K562 (cell line): ENCODE results near the gene SMCO4. TPM values are rescaled to one million over a fixed set of nuclear protein-coding genes. Genes with fewer than 3 reads are reported as not detected.
A peak's percentile ranks its signal among the peaks of the same experiment; 100 is the strongest.

Experiments used
- ATAC-seq: fragments of 200-7000 bp; cut with Tn5 transposase; 3 replicates; pipeline ENCODE4 v1.9.1; 2020; ENCODE audit warnings: moderate library complexity
- BruUV-seq: library from RNA; stranded (reverse); fragments of 400-500 nt; replicated peaks from 2 replicates; lab custom pipeline; 2021; lab: Mats Ljungman, UMichigan
- CTCF ChIA-PET: fragments of 300-600 bp; formaldehyde crosslinking; extraction: SDS; loops from one replicate; lab custom pipeline; 2021; ENCODE audit warnings: low intra/inter-chr PET ratio; lab: Yijun Ruan, JAX
- POLR2A ChIA-PET: fragments of 300-600, 350-650 bp; sonication (Branson Sonifier 250); formaldehyde crosslinking; extraction: SDS; loops from one replicate; lab custom pipeline; 2021; ENCODE audit warnings: antibody characterized with exemption, inconsistent platforms; lab: Yijun Ruan, JAX
- DNase-seq, 4 experiments: peaks; one replicate each; pipeline versions ENCODE4 v3.0.0 to v3.0.0-alpha.2; 2011 to 2018; ENCODE audit warnings: low spot score in 3 of 4, mixed read lengths in 3 of 4; ENCODE audit errors: extremely low read depth in 1 of 4
- FAIRE-seq: peaks from 2 replicates; lab custom pipeline; 2011; peaks lifted over from hg19 to GRCh38; lab: Jason Lieb, UNC
- H2AFZ ChIP-seq: 2 replicates; pipeline ENCODE4 v1.6.0; 2011; ENCODE audit warnings: low read depth, low read length, control low read depth, inconsistent platforms
- H3K27ac ChIP-seq: fragments of 200-600 bp; 3 replicates; pipeline ENCODE4 v1.8.0; 2011; ENCODE audit warnings: low read depth, mild to moderate bottlenecking, control low read depth, inconsistent platforms, low read length, moderate library complexity, mixed read lengths; ENCODE audit errors: extremely low read depth
- H3K27me3 ChIP-seq, 2 experiments: fragments of 300-600 bp in 1 of 2; 2 replicates in 1 of 2; 3 replicates in 1 of 2; pipeline versions ENCODE4 v1.6.0 to v1.8.0; 2011; ENCODE audit warnings: inconsistent platforms in 2 of 2, low read length in 2 of 2, mild to moderate bottlenecking in 1 of 2, mixed read lengths in 1 of 2, moderate library complexity in 1 of 2; ENCODE audit not compliant: control insufficient read depth in 2 of 2, insufficient read depth in 2 of 2
- H3K36me3 ChIP-seq: fragments of 300-600 bp; 3 replicates; pipeline ENCODE4 v1.8.0; 2011; ENCODE audit warnings: mild to moderate bottlenecking, low read length, inconsistent platforms; ENCODE audit not compliant: control insufficient read depth, insufficient read depth
- H3K4me1 ChIP-seq, 2 experiments: fragments of 200-600 bp in 1 of 2; replicated peaks in 1 of 2; 2 replicates in 1 of 2; 3 replicates in 1 of 2; pipeline versions ENCODE4 v1.5.1 to v1.8.0; 2011; ENCODE audit warnings: inconsistent platforms in 2 of 2, low read length in 2 of 2, mild to moderate bottlenecking in 1 of 2, mixed read lengths in 1 of 2, moderate library complexity in 1 of 2; ENCODE audit not compliant: control insufficient read depth in 2 of 2, insufficient read depth in 2 of 2
- H3K4me2 ChIP-seq: 2 replicates; pipeline ENCODE4 v1.6.1; 2011; ENCODE audit warnings: low read length, control low read depth, inconsistent platforms, mixed read lengths; ENCODE audit not compliant: insufficient read depth
- H3K4me3 ChIP-seq: fragments of 200-600 bp; sonication (generic), shearing (Covaris generic); 2 replicates; pipeline ENCODE4 v1.5.1; 2016; ENCODE audit warnings: control low read depth, inconsistent platforms
- H3K79me2 ChIP-seq: fragments of 200-600 bp; 3 replicates; pipeline ENCODE4 v1.8.0; 2011; ENCODE audit warnings: low read length, inconsistent platforms; ENCODE audit not compliant: control insufficient read depth, insufficient read depth
- H3K9ac ChIP-seq, 2 experiments: 2 replicates each; pipeline versions ENCODE4 v1.6.0 to v1.6.1; 2011; ENCODE audit warnings: low read depth in 2 of 2, low read length in 2 of 2, control low read depth in 1 of 2, inconsistent platforms in 1 of 2, mild to moderate bottlenecking in 1 of 2, mixed read lengths in 1 of 2; ENCODE audit not compliant: insufficient read depth in 1 of 2
- H3K9me1 ChIP-seq: one replicate; pipeline ENCODE4 v1.6.0; 2011; ENCODE audit warnings: inconsistent platforms, mild to moderate bottlenecking, low read length, moderate library complexity; ENCODE audit not compliant: control insufficient read depth, insufficient read depth
- H3K9me3 ChIP-seq: replicated peaks from 2 replicates; pipeline ENCODE4 v1.5.1; 2011; ENCODE audit warnings: low read depth, low read length, inconsistent platforms; ENCODE audit not compliant: control insufficient read depth, insufficient read depth
- H4K20me1 ChIP-seq: replicated peaks from 2 replicates; pipeline ENCODE4 v1.6.1; 2011; ENCODE audit warnings: low read length, inconsistent platforms, mixed read lengths; ENCODE audit not compliant: control insufficient read depth, insufficient read depth
- CEBPG ChIP-seq, 3 experiments: fragments of 200-800 bp in 1 of 3; sonication (Bioruptor generic) in 1 of 3; sonication (generic) in 1 of 3; formaldehyde crosslinking in 1 of 3; IDR thresholded peaks in 2 of 3; conservative IDR thresholded peaks in 1 of 3; 2 replicates each; pipeline versions ENCODE4 v1.6.1 to v1.8.0; 2016 to 2022; ENCODE audit warnings: missing compliant biosample characterization in 2 of 3, missing genetic modification characterization in 2 of 3, mild to moderate bottlenecking in 1 of 3, missing genetic modification reagents in 1 of 3
- ETV1 ChIP-seq: fragments of 450-650 bp; conservative IDR thresholded peaks from 2 replicates; pipeline ENCODE4 v1.6.1; 2016; ENCODE audit warnings: missing genetic modification characterization, control low read depth, low read depth, missing compliant biosample characterization
- FOSL1 ChIP-seq: fragments of 200-800 bp; sonication (Bioruptor generic); conservative IDR thresholded peaks from 2 replicates; pipeline ENCODE4 v1.6.1; 2016; ENCODE audit warnings: missing genetic modification characterization, missing compliant biosample characterization
- GABPA ChIP-seq: fragments of 200-800 bp; sonication (Bioruptor generic); conservative IDR thresholded peaks from 2 replicates; pipeline ENCODE4 v1.6.1; 2016; ENCODE audit warnings: low read depth, missing genetic modification characterization, missing compliant biosample characterization
- ID3 ChIP-seq, 2 experiments: fragments of 250-450 bp in 1 of 2; fragments of 450-650 bp in 1 of 2; sonication (Bioruptor Pico) in 1 of 2; IDR thresholded peaks; 2 replicates each; pipeline versions ENCODE4 v1.6.1 to v1.8.0; 2016 to 2021; ENCODE audit warnings: mild to moderate bottlenecking in 2 of 2, moderate library complexity in 2 of 2, missing compliant biosample characterization in 1 of 2, missing genetic modification characterization in 1 of 2
- ZNF232 ChIP-seq: sonication (generic); formaldehyde crosslinking; IDR thresholded peaks from 2 replicates; pipeline ENCODE4 v1.8.0; 2022; ENCODE audit warnings: mild to moderate bottlenecking, missing genetic modification reagents
- WGBS: fragments of 100-300 bp; shearing (Covaris generic); methylation state at CpG from one replicate; pipeline ENCODE4 v1.1.6; 2016; ENCODE audit warnings: low coverage, mixed read lengths; ENCODE audit not compliant: insufficient coverage; ENCODE audit errors: missing lambda C conversion rate; 5-methylcytosine and 5-hydroxymethylcytosine counted together
- in situ Hi-C: fragments of 300-500 bp; cut with MboI; formaldehyde crosslinking; loops from 4 replicates; pipeline ENCODE4 v1.15.0; 2018; ENCODE audit warnings: inconsistent platforms, mixed read lengths
- intact Hi-C: fragments of 100-400 bp; cut with micrococcal nuclease; formaldehyde crosslinking; loops from 2 replicates; pipeline ENCODE4 v1.14.2; 2022
- polyA plus RNA-seq, 8 experiments: library from polyadenylated mRNA; depleted of rRNA in 4 of 8; stranded (reverse) in 5 of 8; unstranded in 3 of 8; fragments of >200 nt; fragmentation: Nextera tagmentation in 2 of 8; fragmentation: Illumina TruSeq in 1 of 8; extraction: Ambion mirVana in 2 of 8; extraction: Trizol in 1 of 8; gene quantifications; 2 replicates each; pipeline versions ENCODE4 v1.2.1 to v1.2.3, GENCODE V29; 2011 to 2014; ENCODE audit warnings: inconsistent platforms in 1 of 8, missing spikeins in 1 of 8
- total RNA-seq, 7 experiments: library from RNA; depleted of rRNA in 6 of 7; stranded (reverse); fragments of >200 nt in 6 of 7; fragmentation: Illumina TruSeq in 2 of 7; extraction: Trizol in 2 of 7; gene quantifications; 2 replicates each; pipeline versions ENCODE4 v1.2.1 to v1.2.3, GENCODE V29; 2011 to 2021; ENCODE audit warnings: low replicate concordance in 1 of 7
- TF ChIP-seq, protein P1 (sequence below): sonication (generic); formaldehyde crosslinking; IDR thresholded peaks from 2 replicates; pipeline ENCODE4 v1.8.1; 2023; ENCODE audit warnings: mild to moderate bottlenecking, missing genetic modification reagents
- TF ChIP-seq, protein P2 (sequence below), 2 experiments: fragments of 450-650 bp in 1 of 2; sonication (generic) in 1 of 2; formaldehyde crosslinking in 1 of 2; IDR thresholded peaks in 1 of 2; conservative IDR thresholded peaks in 1 of 2; 2 replicates each; pipeline versions ENCODE4 v1.6.1 to v1.8.1; 2016 to 2023; ENCODE audit warnings: mild to moderate bottlenecking in 2 of 2, moderate library complexity in 2 of 2, inconsistent platforms in 1 of 2, missing genetic modification reagents in 1 of 2

SMCO4 gene
- total and polyA plus RNA-seq, 9 of the 15 experiments (the other 6 are each of a cell fraction or from before 2014, with no cell fraction given) = 1.8 to 27.8 (median 15.3) TPM

- Histone ChIP-seq H3K4me3 (no peak overlapping the region), H3K4me1 (no peaks in the 10 kb centered on the region), H3K9me1 (no peaks in the 10 kb centered on the region), H3K36me3 (no peaks in the 10 kb centered on the region), H3K79me2 (no peaks in the 10 kb centered on the region), H3K9ac (no peak overlapping the region), H4K20me1 (no peaks in the 10 kb centered on the region), H3K27me3 (no peaks in the 10 kb centered on the region; a peak in 1 of 5 replicates), H2AFZ (no peak overlapping the region), H3K4me2 (no peak overlapping the region), H3K9me3 (no peaks in the 10 kb centered on the region), H3K27ac (no peak overlapping the region)
- DNase-seq (no peak), FAIRE-seq (no peak), ATAC-seq (no peak)
- no peak for TF ChIP-seq ZNF232 (CRISPR knock-in tag)
- TF ChIP-seq ETV1 = peak; percentile 64
- TF ChIP-seq FOSL1 (tag) = peak; percentile 56
- TF ChIP-seq, protein P1, sequence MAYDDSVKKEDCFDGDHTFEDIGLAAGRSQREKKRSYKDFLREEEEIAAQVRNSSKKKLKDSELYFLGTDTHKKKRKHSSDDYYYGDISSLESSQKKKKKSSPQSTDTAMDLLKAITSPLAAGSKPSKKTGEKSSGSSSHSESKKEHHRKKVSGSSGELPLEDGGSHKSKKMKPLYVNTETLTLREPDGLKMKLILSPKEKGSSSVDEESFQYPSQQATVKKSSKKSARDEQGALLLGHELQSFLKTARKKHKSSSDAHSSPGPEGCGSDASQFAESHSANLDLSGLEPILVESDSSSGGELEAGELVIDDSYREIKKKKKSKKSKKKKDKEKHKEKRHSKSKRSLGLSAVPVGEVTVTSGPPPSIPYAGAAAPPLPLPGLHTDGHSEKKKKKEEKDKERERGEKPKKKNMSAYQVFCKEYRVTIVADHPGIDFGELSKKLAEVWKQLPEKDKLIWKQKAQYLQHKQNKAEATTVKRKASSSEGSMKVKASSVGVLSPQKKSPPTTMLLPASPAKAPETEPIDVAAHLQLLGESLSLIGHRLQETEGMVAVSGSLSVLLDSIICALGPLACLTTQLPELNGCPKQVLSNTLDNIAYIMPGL (CRISPR knock-in tag) = no peak
- TF ChIP-seq CEBPG (CRISPR knock-in tag; IDR thresholded peaks at IDR 0.05) = no peak
- 0 out of 4 replicates have a peak, but pooled peaks of 1 of the 2 experiments have one; percentile 40 for TF ChIP-seq CEBPG (tag; conservative IDR thresholded peaks at IDR 0.05 in 1 of 2, IDR thresholded peaks at IDR 0.05 in 1 of 2)
- TF ChIP-seq, protein P2, sequence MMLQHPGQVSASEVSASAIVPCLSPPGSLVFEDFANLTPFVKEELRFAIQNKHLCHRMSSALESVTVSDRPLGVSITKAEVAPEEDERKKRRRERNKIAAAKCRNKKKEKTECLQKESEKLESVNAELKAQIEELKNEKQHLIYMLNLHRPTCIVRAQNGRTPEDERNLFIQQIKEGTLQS (IDR thresholded peaks at IDR 0.05) = peak; percentile 45; the same call in 1 of the 2 replicates
- TF ChIP-seq, protein P2 (CRISPR knock-in tag; conservative IDR thresholded peaks at IDR 0.05) = no peak
- TF ChIP-seq ID3 (CRISPR knock-in tag; IDR thresholded peaks at IDR 0.05) = no peak
- no peak for TF ChIP-seq ID3 (tag; IDR thresholded peaks at IDR 0.05)
- peak; percentile 62 for TF ChIP-seq GABPA (tag)
- intact Hi-C loops = no loop called here
- POLR2A ChIA-PET = no interaction called here
- CTCF ChIA-PET = no interaction called here
- in situ Hi-C loops = no loop called here
- WGBS = 8% methylated on average over 1 of the region's 1 CpG
- no TSS peak for BruUV-seq
These were observed 30.0 kb upstream of the SMCO4 start for GRCh38 chr11:93573184-93573583.
